ENCODE data around the gene SDF2.
"Not testable (repeated sequence)": the region's sequence is repeated elsewhere in the genome, so short reads cannot be mapped to it uniquely, and the experiment has no call there.

- TF ChIP-seq, protein P1, sequence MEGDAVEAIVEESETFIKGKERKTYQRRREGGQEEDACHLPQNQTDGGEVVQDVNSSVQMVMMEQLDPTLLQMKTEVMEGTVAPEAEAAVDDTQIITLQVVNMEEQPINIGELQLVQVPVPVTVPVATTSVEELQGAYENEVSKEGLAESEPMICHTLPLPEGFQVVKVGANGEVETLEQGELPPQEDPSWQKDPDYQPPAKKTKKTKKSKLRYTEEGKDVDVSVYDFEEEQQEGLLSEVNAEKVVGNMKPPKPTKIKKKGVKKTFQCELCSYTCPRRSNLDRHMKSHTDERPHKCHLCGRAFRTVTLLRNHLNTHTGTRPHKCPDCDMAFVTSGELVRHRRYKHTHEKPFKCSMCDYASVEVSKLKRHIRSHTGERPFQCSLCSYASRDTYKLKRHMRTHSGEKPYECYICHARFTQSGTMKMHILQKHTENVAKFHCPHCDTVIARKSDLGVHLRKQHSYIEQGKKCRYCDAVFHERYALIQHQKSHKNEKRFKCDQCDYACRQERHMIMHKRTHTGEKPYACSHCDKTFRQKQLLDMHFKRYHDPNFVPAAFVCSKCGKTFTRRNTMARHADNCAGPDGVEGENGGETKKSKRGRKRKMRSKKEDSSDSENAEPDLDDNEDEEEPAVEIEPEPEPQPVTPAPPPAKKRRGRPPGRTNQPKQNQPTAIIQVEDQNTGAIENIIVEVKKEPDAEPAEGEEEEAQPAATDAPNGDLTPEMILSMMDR (IDR thresholded peaks at IDR 0.05; ENCODE audit: insufficient read depth, low read length, poor library complexity, severe bottlenecking), result not testable (repeated sequence)
- not testable (repeated sequence) for TF ChIP-seq EZH2phosphoT487 (conservative IDR thresholded peaks at IDR 0.05; ENCODE audit: low read length)
Observed at GRCh38 chr17:28604031-28604430, 57.7 kb downstream of the SDF2 start.

Data from SU-DHL-6 (cell line).